Colonic mucosa (tissue), 4 donors: ENCODE data around the gene PCDH15. TPM values are rescaled to one million over a fixed set of nuclear protein-coding genes. Genes with fewer than 3 reads are reported as not detected.
"Not testable (repeated sequence)": the region's sequence is repeated elsewhere in the genome, so short reads cannot be mapped to it uniquely, and the experiment has no call there.

Source experiments
- DNase-seq: peaks from one replicate; pipeline ENCODE4 v3.0.0-alpha.2; 2020
- H3K27ac ChIP-seq: fragments of 200-600 bp; one replicate; pipeline ENCODE4 v1.8.0; 2021
- H3K27me3 ChIP-seq: fragments of 200-600 bp; one replicate; pipeline ENCODE4 v1.8.0; 2021
- H3K36me3 ChIP-seq: fragments of 200-600 bp; one replicate; pipeline ENCODE4 v1.8.0; 2021
- H3K4me1 ChIP-seq: fragments of 200-600 bp; one replicate; pipeline ENCODE4 v1.8.0; 2021; ENCODE audit warnings: mild to moderate bottlenecking
- H3K4me3 ChIP-seq: fragments of 200-600 bp; one replicate; pipeline ENCODE4 v1.8.0; 2021
- H3K9ac ChIP-seq, 2 donors: one replicate each; pipeline ENCODE4 v1.7.0; 2013; ENCODE audit warnings: control low read depth in 2 of 2, low read depth in 2 of 2, low read length in 2 of 2
- H3K9me3 ChIP-seq: fragments of 200-600 bp; one replicate; pipeline ENCODE4 v1.8.0; 2021
- CTCF ChIP-seq: fragments of 200-600 bp; IDR thresholded peaks from one replicate; pipeline ENCODE4 v1.8.0; 2022; ENCODE audit warnings: antibody characterized with exemption, mild to moderate bottlenecking
- intact Hi-C: fragments of 100-400 bp; cut with DNase I; formaldehyde crosslinking; loops from one replicate; pipeline ENCODE4 v1.14.1; 2022
- total RNA-seq, 2 donors: library from RNA; stranded (reverse); fragmentation: NEBNext Ultra II Directional in 1 of 2; extraction: Animal tissue kit (Norgen Biotek cat#: 25700) in 1 of 2; gene quantifications; one replicate each; pipeline ENCODE4 v1.2.1, GENCODE V29; 2021
- donor health status: healthy.
- donor health status: DM: no; HTN: no; CAD: no.
- donor health status: DM: no; HTN: no; CAD: no.

PCDH15 gene
- total RNA-seq, 2 donors from 2014 or later, result not detected

GRCh38 chr10:53955091-53955490, 845.9 kb downstream of the PCDH15 start:
- intact Hi-C loops, result no loop called here
- no peak for DNase-seq
- Histone ChIP-seq H3K4me1 (no peaks in the 10 kb centered on the region), H3K9ac (no peak overlapping the region), H3K27me3 (no peaks in the 10 kb centered on the region), H3K36me3 (no peaks in the 10 kb centered on the region), H3K27ac (no peak overlapping the region), H3K4me3 (no peak overlapping the region), H3K9me3 (no peaks in the 10 kb centered on the region)
- TF ChIP-seq CTCF, result no peak

- no peak overlapping the region for H3K4me3 ChIP-seq
- DNase-seq, result no peak
- no peaks in the 10 kb centered on the region for H3K36me3 ChIP-seq
- H3K27ac ChIP-seq, result no peak overlapping the region
- TF ChIP-seq CTCF, result no peak
- no peaks in the 10 kb centered on the region for H3K4me1 ChIP-seq
- intact Hi-C loops, result no loop called here
- no peaks in the 10 kb centered on the region for H3K27me3 ChIP-seq
- no peak overlapping the region for H3K9ac ChIP-seq
- H3K9me3 ChIP-seq, result no peaks in the 10 kb centered on the region
Measured at GRCh38 chr10:53952698-53953630, 848.1 kb downstream of the PCDH15 start.

GRCh38 chr10:53939654-53940053, 861.4 kb downstream of the PCDH15 start:
- Histone ChIP-seq H3K27me3 (no peaks in the 10 kb centered on the region), H3K4me3 (no peak overlapping the region), H3K36me3 (no peaks in the 10 kb centered on the region), H3K27ac (no peak overlapping the region), H3K4me1 (no peaks in the 10 kb centered on the region), H3K9me3 (no peaks in the 10 kb centered on the region), H3K9ac (no peak overlapping the region)
- intact Hi-C loops, result no loop called here
- no peak for TF ChIP-seq CTCF
- DNase-seq, result no peak

- intact Hi-C loops, result no loop called here
- no peaks in the 10 kb centered on the region for H3K36me3 ChIP-seq
- H3K27ac ChIP-seq, result no peak overlapping the region
- no peak overlapping the region for H3K9ac ChIP-seq
- H3K27me3 ChIP-seq, result no peaks in the 10 kb centered on the region
- DNase-seq, result no peak
- no peak overlapping the region for H3K4me3 ChIP-seq
- H3K9me3 ChIP-seq, result no peaks in the 10 kb centered on the region
- no peaks in the 10 kb centered on the region for H3K4me1 ChIP-seq
- no peak for TF ChIP-seq CTCF
Measured at GRCh38 chr10:53930648-53931047, 870.4 kb downstream of the PCDH15 start.

- not testable (repeated sequence) for DNase-seq, H3K9me3 ChIP-seq
Measured at GRCh38 chr10:53924051-53924700, 876.9 kb downstream of the PCDH15 start.

GRCh38 chr10:53918755-53919154, 882.3 kb downstream of the PCDH15 start:
- H3K9ac ChIP-seq, result no peak overlapping the region
- H3K4me1 ChIP-seq, result no peaks in the 10 kb centered on the region
- TF ChIP-seq CTCF, result no peak
- intact Hi-C loops, result no loop called here
- no peak overlapping the region for H3K4me3 ChIP-seq
- H3K27me3 ChIP-seq, result no peaks in the 10 kb centered on the region
- no peak for DNase-seq
- no peaks in the 10 kb centered on the region for H3K9me3 ChIP-seq
- H3K27ac ChIP-seq, result no peak overlapping the region
- H3K36me3 ChIP-seq, result no peaks in the 10 kb centered on the region

More at GRCh38 chr10:53924051-53924700, 876.9 kb downstream of the PCDH15 start:
- intact Hi-C loops, H3K27ac ChIP-seq, H3K36me3 ChIP-seq, H3K9ac ChIP-seq, H3K4me1 ChIP-seq, H3K4me3 ChIP-seq, H3K27me3 ChIP-seq: not testable (repeated sequence)
